Measurements from ENCODE around the gene CSNK2A1. TPM values are rescaled to one million over a fixed set of nuclear protein-coding genes. Genes with fewer than 3 reads are reported as not detected.

Gene CSNK2A1
- polyA plus RNA-seq, 1 experiment = 136 TPM

GRCh38 chr20:504632-505075 is 38.9 kb downstream of the CSNK2A1 start:
- ChIA-PET CTCF (interaction anchor here (0.6 to 1.2 kb wide), 2 partner anchors 10 to 34 kb away, joined by 4 to 5 read pairs; no protein-coding TSS in a partner anchor), POLR2A (interaction anchor here (0.7 kb wide), 1 partner anchor 39 kb away, joined by 3 read pairs; the partner anchor contains the start of gene CSNK2A1)
- no peaks in the 10 kb centered on the region for H3K9me3 ChIP-seq (ENCODE audit: control insufficient read depth, insufficient read depth, low read length)

GRCh38 chr20:503048-503737 is 40.4 kb downstream of the CSNK2A1 start:
- CTCF ChIA-PET = no interaction called here
- TF ChIP-seq CTCF (IDR thresholded peaks at IDR 0.05; ENCODE audit: low read depth, low read length) = no peak

More at GRCh38 chr20:504632-505075, 38.9 kb downstream of the CSNK2A1 start:
- no peak for DNase-seq (ENCODE audit: low read depth, low spot score)
- H3K27ac ChIP-seq (ENCODE audit: low read depth, low read length) = no peak overlapping the region
- no peak for TF ChIP-seq CTCF (IDR thresholded peaks at IDR 0.05; ENCODE audit: low read depth, low read length)
- H3K4me3 ChIP-seq (ENCODE audit: low read depth, low read length) = no peak overlapping the region
- no peaks in the 10 kb centered on the region for H3K27me3 ChIP-seq (ENCODE audit: control insufficient read depth, insufficient read depth, low read length)

GRCh38 chr20:497979-498378 is 45.6 kb downstream of the CSNK2A1 start:
- no peak for TF ChIP-seq CTCF (IDR thresholded peaks at IDR 0.05; ENCODE audit: low read depth, low read length)
- H3K27ac ChIP-seq (ENCODE audit: low read depth, low read length) = no peak overlapping the region
- no peaks in the 10 kb centered on the region for H3K27me3 ChIP-seq (ENCODE audit: control insufficient read depth, insufficient read depth, low read length)
- no peak overlapping the region for H3K4me3 ChIP-seq (ENCODE audit: low read depth, low read length)
- POLR2A ChIA-PET = no interaction called here
- CTCF ChIA-PET = interaction anchor here (1.4 kb wide), 1 partner anchor 19 kb away, joined by 4 read pairs; no protein-coding TSS in a partner anchor
- H3K9me3 ChIP-seq (ENCODE audit: control insufficient read depth, insufficient read depth, low read length) = no peaks in the 10 kb centered on the region
- DNase-seq (ENCODE audit: low read depth, low spot score) = no peak

More at GRCh38 chr20:503048-503737, 40.4 kb downstream of the CSNK2A1 start:
- Histone ChIP-seq H3K27ac (ENCODE audit: low read depth, low read length) (no peak overlapping the region), H3K9me3 (ENCODE audit: control insufficient read depth, insufficient read depth, low read length) (no peaks in the 10 kb centered on the region), H3K4me3 (ENCODE audit: low read depth, low read length) (no peak overlapping the region), H3K27me3 (ENCODE audit: control insufficient read depth, insufficient read depth, low read length) (no peaks in the 10 kb centered on the region)
- DNase-seq (ENCODE audit: low read depth, low spot score) = no peak
- POLR2A ChIA-PET = no interaction called here

GRCh38 chr20:496126-496696 is 47.4 kb downstream of the CSNK2A1 start:
- Histone ChIP-seq H3K9me3 (ENCODE audit: control insufficient read depth, insufficient read depth, low read length) (no peaks in the 10 kb centered on the region), H3K27me3 (ENCODE audit: control insufficient read depth, insufficient read depth, low read length) (no peaks in the 10 kb centered on the region), H3K27ac (ENCODE audit: low read depth, low read length) (peak overlapping the region; percentile 25), H3K4me3 (ENCODE audit: low read depth, low read length) (no peak overlapping the region)
- DNase-seq (ENCODE audit: low read depth, low spot score) = no peak
- TF ChIP-seq CTCF (IDR thresholded peaks at IDR 0.05; ENCODE audit: low read depth, low read length) = no peak
- ChIA-PET CTCF (interaction anchor here (2.4 kb wide), 1 partner anchor 150 kb away, joined by 10 read pairs; no protein-coding TSS in a partner anchor), POLR2A (no interaction called here)

- DNase-seq (ENCODE audit: low read depth, low spot score) = no peak
- Histone ChIP-seq H3K9me3 (ENCODE audit: control insufficient read depth, insufficient read depth, low read length) (no peaks in the 10 kb centered on the region), H3K27me3 (ENCODE audit: control insufficient read depth, insufficient read depth, low read length) (no peaks in the 10 kb centered on the region), H3K27ac (ENCODE audit: low read depth, low read length) (no peak overlapping the region), H3K4me3 (ENCODE audit: low read depth, low read length) (no peak overlapping the region)
- ChIA-PET CTCF (interaction anchor here (1.1 to 2.4 kb wide), 2 partner anchors 13 to 153 kb away, joined by 6 to 7 read pairs; no protein-coding TSS in a partner anchor), POLR2A (interaction anchor here (0.5 kb wide), 1 partner anchor 120 kb away, joined by 4 read pairs; no protein-coding TSS in a partner anchor)
- no peak for TF ChIP-seq CTCF (IDR thresholded peaks at IDR 0.05; ENCODE audit: low read depth, low read length)
Observed at GRCh38 chr20:492159-492558, 51.4 kb downstream of the CSNK2A1 start.

Data from AG04450 (cell line).